ENCODE data around the gene SNX32.
A peak's percentile ranks its signal among the peaks of the same experiment; 100 is the strongest.

Gene SNX32

DNA sequence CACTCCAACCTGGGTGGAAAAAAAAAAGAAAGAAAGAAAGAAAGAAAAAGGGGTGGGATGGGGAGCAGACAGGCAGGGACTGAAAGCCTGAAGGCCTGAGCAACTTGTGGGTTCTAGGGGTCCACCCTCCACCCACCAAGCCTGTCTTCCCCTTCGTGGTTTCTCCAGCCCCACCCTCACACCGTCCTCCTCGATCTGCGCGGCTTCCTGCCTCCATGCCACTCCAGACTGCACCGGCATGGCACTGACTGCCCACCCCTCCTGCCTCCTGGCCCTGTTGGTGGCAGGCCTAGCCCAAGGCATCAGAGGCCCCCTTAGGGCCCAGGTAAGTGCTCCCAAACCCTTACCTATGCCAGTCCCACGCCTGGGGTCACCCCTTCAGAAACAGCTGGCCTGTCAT is 45.9 kb downstream of the SNX32 start, which contains the start of gene CTSW:
Gene CTSW (plus strand): TSS at position 221 of the 400 bp plus-strand sequence. CDS start 18 bp downstream, at position 239.
- DNase-seq, result no peak
- no peaks in the 10 kb centered on the region for H4K20me1 ChIP-seq (ENCODE audit: insufficient read depth, low read length)

DNA sequence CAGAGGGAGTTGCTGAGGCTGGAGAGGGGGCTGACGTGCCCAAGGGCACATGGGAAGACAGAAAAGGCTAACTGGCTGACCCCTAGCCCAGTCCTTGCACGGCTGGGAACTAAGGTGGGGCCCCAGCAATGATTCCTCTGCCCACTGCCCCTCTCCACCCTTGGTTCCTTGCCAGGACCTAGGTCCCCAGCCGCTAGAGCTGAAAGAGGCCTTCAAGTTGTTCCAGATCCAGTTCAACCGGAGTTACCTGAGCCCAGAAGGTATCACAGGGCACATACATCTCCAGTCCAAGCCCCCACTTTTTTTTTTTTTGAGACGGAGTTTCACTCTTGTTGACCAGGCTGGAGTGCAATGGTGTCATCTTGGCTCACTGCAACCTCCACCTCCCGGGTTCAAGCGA is 46.3 kb downstream of the SNX32 start:
- DNase-seq, result no peak
- no peaks in the 10 kb centered on the region for H3K9me2 ChIP-seq (replicated peaks; ENCODE audit: insufficient read depth, low read length)
- no peak overlapping the region for H3K27ac ChIP-seq (ENCODE audit: low read length)
- H3K36me3 ChIP-seq (replicated peaks; ENCODE audit: insufficient read depth, low read length), result peaks cover 8% of the 10 kb centered on the region
- H3K4me3 ChIP-seq (ENCODE audit: low read length), result no peak overlapping the region
- no peaks in the 10 kb centered on the region for H4K20me1 ChIP-seq (ENCODE audit: insufficient read depth, low read length)
- H3K9me3 ChIP-seq (replicated peaks; ENCODE audit: insufficient read depth, low read length), result no peaks in the 10 kb centered on the region
- H2AFZ ChIP-seq (ENCODE audit: low read length), result no peak overlapping the region
- H3K4me2 ChIP-seq (ENCODE audit: low read depth, low read length), result no peak overlapping the region
- no peak for TF ChIP-seq EZH2phosphoT487 (IDR thresholded peaks at IDR 0.05; ENCODE audit: low read length)
- TF ChIP-seq EZH2 (optimal IDR thresholded peaks at IDR 0.05; ENCODE audit: low read depth, low read length), result no peak
- TF ChIP-seq, protein P1, sequence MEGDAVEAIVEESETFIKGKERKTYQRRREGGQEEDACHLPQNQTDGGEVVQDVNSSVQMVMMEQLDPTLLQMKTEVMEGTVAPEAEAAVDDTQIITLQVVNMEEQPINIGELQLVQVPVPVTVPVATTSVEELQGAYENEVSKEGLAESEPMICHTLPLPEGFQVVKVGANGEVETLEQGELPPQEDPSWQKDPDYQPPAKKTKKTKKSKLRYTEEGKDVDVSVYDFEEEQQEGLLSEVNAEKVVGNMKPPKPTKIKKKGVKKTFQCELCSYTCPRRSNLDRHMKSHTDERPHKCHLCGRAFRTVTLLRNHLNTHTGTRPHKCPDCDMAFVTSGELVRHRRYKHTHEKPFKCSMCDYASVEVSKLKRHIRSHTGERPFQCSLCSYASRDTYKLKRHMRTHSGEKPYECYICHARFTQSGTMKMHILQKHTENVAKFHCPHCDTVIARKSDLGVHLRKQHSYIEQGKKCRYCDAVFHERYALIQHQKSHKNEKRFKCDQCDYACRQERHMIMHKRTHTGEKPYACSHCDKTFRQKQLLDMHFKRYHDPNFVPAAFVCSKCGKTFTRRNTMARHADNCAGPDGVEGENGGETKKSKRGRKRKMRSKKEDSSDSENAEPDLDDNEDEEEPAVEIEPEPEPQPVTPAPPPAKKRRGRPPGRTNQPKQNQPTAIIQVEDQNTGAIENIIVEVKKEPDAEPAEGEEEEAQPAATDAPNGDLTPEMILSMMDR (IDR thresholded peaks at IDR 0.05; ENCODE audit: low read length), result no peak
- peaks cover 12% of the 10 kb centered on the region; the same call in 1 of the 2 replicates for H3K4me1 ChIP-seq (ENCODE audit: low read length)
- no peaks in the 10 kb centered on the region for H3K27me3 ChIP-seq (replicated peaks; ENCODE audit: insufficient read depth, low read length)
- no peaks in the 10 kb centered on the region for H3F3A ChIP-seq (ENCODE audit: insufficient read depth, low read length)
- peaks cover 8% of the 10 kb centered on the region for H3K79me2 ChIP-seq (ENCODE audit: low read length)
- no peak overlapping the region for H3K9ac ChIP-seq (ENCODE audit: low read length)

More for the DNA sequence above, 45.9 kb downstream of the SNX32 start, which contains the start of gene CTSW:
- Histone ChIP-seq H2AFZ (ENCODE audit: low read length) (no peak within 1 kb of the TSS), H3K4me1 (ENCODE audit: low read length) (peaks cover 12% of the 10 kb centered on the region; the same call in 1 of the 2 replicates), H3K27ac (ENCODE audit: low read length) (no peak within 1 kb of the TSS), H3K4me2 (ENCODE audit: low read depth, low read length) (peak within 1 kb of the TSS; percentile 91; the same call in 1 of the 2 replicates), H3K79me2 (ENCODE audit: low read length) (peaks cover 8% of the 10 kb centered on the region), H3K4me3 (ENCODE audit: low read length) (no peak within 1 kb of the TSS), H3K27me3 (replicated peaks; ENCODE audit: insufficient read depth, low read length) (no peaks in the 10 kb centered on the region), H3K9me2 (replicated peaks; ENCODE audit: insufficient read depth, low read length) (no peaks in the 10 kb centered on the region), H3K9me3 (replicated peaks; ENCODE audit: insufficient read depth, low read length) (no peaks in the 10 kb centered on the region), H3K36me3 (replicated peaks; ENCODE audit: insufficient read depth, low read length) (peaks cover 8% of the 10 kb centered on the region), H3F3A (ENCODE audit: insufficient read depth, low read length) (no peaks in the 10 kb centered on the region), H3K9ac (ENCODE audit: low read length) (no peak within 1 kb of the TSS)
- TF ChIP-seq EZH2phosphoT487 (IDR thresholded peaks at IDR 0.05; ENCODE audit: low read length) (no peak), EZH2 (optimal IDR thresholded peaks at IDR 0.05; ENCODE audit: low read depth, low read length) (no peak)
- TF ChIP-seq, protein P1 (IDR thresholded peaks at IDR 0.05; ENCODE audit: low read length), result no peak

DNA sequence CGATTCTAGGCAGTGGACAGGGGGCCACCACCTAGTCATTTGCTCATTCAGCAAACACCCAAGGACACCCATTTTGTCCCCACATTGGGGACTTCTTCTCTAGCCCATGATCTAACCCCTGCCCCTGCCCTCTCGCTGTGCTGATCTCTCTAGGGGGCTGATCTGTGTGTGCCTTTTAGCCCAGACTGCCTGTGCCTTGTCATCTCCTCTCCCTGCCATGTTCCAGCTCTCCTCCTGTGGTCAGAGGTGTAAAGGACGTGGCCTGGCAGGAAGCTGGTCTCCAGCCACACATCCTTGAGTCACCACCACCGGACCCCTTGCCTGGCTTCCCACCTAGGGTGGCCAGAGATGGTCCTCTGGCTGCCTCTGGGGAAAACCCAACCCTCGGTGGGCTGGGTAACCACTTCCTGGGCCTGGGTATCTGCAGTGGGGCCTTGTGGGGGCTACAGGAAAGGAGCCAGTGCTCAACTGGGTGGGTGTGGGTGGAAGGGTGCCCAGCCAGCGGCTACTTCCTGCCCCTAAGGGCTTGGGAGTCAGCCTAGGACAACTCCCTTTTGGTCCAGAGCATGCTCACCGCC is 47.2 kb downstream of the SNX32 start:
- Histone ChIP-seq H3F3A (ENCODE audit: insufficient read depth, low read length) (no peaks in the 10 kb centered on the region), H3K4me3 (ENCODE audit: low read length) (no peak overlapping the region), H3K27me3 (replicated peaks; ENCODE audit: insufficient read depth, low read length) (no peaks in the 10 kb centered on the region), H3K27ac (ENCODE audit: low read length) (no peak overlapping the region), H3K36me3 (replicated peaks; ENCODE audit: insufficient read depth, low read length) (peaks cover 8% of the 10 kb centered on the region), H3K4me1 (ENCODE audit: low read length) (peaks cover 12% of the 10 kb centered on the region; the same call in 1 of the 2 replicates), H4K20me1 (ENCODE audit: insufficient read depth, low read length) (no peaks in the 10 kb centered on the region), H3K9ac (ENCODE audit: low read length) (no peak overlapping the region), H3K4me2 (ENCODE audit: low read depth, low read length) (no peak overlapping the region), H3K79me2 (ENCODE audit: low read length) (peaks cover 8% of the 10 kb centered on the region), H2AFZ (ENCODE audit: low read length) (no peak overlapping the region), H3K9me3 (replicated peaks; ENCODE audit: insufficient read depth, low read length) (no peaks in the 10 kb centered on the region), H3K9me2 (replicated peaks; ENCODE audit: insufficient read depth, low read length) (no peaks in the 10 kb centered on the region)
- no peak for DNase-seq
- TF ChIP-seq EZH2phosphoT487 (IDR thresholded peaks at IDR 0.05; ENCODE audit: low read length), result no peak
- no peak for TF ChIP-seq EZH2 (optimal IDR thresholded peaks at IDR 0.05; ENCODE audit: low read depth, low read length)
- TF ChIP-seq, protein P1 (IDR thresholded peaks at IDR 0.05; ENCODE audit: low read length), result no peak
